NCI-H2227 (cell line): ENCODE results near the gene AP2A2.

ENCODE experiments used
- DNase-seq: peaks from one replicate; lab custom pipeline; 2025; ENCODE audit not compliant: unreplicated experiment; lab: John Stamatoyannopoulos, UW

AP2A2 gene

GRCh38 chr11:1027483-1028290 is 102.0 kb downstream of the AP2A2 start:
- no peak for DNase-seq

GRCh38 chr11:1028291-1028540 is 102.5 kb downstream of the AP2A2 start:
- DNase-seq: no peak

- no peak for DNase-seq
Observed at GRCh38 chr11:1028616-1029015, 102.9 kb downstream of the AP2A2 start.

GRCh38 chr11:1029051-1029450 is 103.4 kb downstream of the AP2A2 start:
- no peak for DNase-seq

GRCh38 chr11:1029654-1030053 is 104.0 kb downstream of the AP2A2 start:
- no peak for DNase-seq

GRCh38 chr11:1030086-1030485 is 104.4 kb downstream of the AP2A2 start:
- DNase-seq: no peak

DNA sequence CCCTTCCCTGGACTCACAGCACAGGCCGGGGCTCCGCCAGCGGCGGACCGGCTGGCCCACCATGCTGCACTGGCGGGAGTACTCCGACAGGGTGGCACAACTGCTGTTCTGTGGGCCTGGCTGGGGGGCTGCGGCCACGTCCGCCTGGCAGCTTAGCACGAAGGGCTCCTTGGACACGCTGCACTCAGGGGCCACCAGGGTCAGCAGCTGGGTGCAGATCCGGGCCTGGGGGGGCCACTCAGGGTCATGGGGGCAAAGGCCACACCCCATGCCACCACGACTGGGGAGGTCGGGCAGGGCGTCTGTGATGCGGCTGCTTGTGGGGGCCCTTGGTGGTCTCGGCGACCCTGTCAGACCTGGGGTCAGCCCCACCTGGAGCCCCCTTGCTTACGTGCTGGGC is 104.9 kb downstream of the AP2A2 start:
- DNase-seq: no peak

- no peak for DNase-seq
Observed at GRCh38 chr11:1031121-1031899, 105.6 kb downstream of the AP2A2 start.

GRCh38 chr11:1032310-1032891 is 106.7 kb downstream of the AP2A2 start:
- no peak for DNase-seq

DNA sequence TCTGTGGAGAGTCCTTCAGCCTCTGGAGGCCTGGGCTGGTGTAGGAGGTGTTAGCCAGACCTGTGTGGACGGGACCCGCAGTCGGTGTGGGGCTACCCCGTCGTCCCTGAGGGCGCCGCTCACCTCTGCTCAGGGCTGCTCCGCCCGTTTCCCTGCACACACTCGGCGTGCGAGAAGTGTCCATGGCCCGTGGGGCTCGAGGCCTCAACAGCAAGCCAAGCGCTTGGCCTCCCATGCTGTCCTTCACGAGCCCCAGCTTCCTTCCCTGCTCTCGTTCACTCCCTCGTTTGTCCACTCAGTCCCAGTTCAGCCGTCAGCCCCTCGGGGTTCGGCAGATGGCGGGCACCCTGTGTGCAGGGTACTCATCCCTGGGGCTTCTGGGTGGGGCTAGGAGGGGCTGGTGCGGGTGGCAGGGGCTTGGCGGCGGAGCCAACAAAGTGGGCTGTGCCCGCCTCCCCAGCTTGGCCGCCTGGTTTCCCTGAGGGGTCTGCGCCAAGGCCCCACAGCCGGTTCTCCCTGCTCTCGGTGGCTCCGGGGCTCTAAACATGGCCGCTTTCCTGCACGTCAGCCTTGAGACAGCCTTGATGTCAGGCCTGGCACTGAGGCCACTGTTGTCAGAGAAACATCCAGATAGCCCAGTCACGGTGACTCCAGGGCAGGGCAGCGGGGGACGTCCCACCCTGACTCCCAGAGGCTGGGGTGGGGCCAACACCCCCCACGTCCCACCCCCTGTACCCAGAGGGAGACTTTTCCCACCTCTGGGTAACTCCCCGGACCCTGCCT is 107.5 kb downstream of the AP2A2 start:
- DNase-seq: no peak

DNA sequence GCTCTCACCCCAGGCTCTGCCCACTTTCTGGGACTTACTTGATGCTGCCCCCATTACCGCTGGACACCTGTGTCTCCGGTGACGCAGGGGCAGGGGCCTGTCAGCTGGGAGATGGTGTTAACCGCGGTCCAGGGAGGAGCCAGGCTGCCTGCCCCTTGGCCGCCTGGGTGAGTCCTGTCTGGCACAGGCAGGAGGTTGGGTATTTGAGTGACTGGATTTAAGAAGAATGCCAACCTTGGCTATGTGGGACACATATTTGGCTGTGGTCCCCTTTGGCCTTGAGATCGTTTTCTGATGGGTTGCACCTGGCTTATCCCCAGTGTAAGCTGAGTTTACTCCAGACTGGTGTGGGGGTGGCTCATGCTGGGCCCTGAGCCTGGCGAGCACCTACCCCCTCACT is 108.3 kb downstream of the AP2A2 start:
- DNase-seq: no peak

- DNase-seq: no peak
Observed at GRCh38 chr11:1034456-1035295, 109.0 kb downstream of the AP2A2 start.

GRCh38 chr11:1035577-1036283 is 110.1 kb downstream of the AP2A2 start:
- DNase-seq: no peak

- no peak for DNase-seq
Observed at GRCh38 chr11:1036303-1036923, 110.7 kb downstream of the AP2A2 start, which contains the start of gene MUC6. MUC6 (minus strand) TSS chr11:1036718; CDS start chr11:1036655, 63 bp downstream.

- DNase-seq: no peak
Observed at GRCh38 chr11:1036931-1037330, 111.3 kb downstream of the AP2A2 start.

DNA sequence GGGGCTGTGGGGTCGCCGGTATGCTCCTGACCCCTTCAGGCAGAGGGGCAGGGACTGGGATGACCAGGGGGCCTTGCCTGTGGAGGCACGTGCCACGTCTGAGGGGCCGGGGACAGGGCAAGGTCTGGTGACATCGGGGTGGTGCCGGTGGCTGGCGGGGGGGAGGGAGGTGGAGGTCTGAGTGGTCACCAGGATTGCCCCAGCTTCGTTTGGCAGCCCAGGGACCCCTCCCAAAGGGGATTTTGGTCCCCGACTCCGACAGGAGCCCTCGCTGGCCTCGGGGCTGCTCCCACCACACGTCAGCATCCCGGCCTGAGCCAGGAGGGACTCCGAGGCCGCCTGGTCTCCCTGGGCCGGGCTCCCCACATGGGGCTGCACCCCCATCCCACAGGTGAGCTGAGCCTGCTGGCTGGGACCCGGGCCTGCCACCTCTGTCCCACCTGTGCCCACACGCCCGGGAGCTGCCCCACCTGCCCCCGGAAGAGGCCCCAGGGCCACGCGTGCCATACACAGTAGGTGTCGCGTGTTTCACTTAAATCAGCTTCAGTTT is 111.9 kb downstream of the AP2A2 start:
- DNase-seq: no peak

DNA sequence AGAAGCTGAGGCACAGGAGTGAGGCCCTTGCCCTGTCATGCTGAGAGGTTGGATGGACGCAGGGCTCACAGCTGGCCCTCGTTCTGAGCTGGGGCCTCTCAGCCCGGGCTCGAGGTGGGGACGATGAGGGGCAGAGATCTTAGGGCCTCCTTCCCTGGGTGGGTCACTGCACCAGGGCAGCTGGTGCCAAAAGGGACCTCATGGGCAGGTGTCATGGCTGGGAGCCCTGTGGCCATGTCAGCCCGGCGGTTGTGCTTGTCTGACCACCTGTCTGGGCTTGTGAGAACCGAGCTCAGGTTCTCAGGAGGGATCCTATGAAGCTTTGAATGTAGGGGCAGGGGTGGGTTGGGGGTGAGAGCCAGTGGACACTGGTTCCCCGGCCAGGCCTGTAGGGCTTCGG is 112.7 kb downstream of the AP2A2 start:
- no peak for DNase-seq

DNA sequence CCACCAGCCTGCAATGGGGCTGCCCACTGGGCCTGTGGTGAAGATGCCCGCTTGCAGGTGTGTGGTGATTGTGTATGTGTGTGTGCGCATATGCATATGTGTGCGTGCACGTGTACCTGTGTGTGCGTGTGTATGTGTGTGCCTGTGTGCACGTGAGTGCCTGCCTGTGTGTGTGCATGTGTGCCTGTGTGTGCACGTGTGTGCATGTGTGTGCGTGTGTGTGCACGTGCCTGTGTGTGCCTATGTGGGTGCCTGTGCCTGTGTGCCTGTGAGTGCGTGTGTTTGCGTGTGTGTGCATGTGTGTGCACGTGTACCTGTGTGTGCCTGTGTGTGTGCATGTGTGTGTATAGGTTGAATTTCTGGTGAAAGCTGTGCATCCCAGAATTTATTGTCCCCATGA is 113.3 kb downstream of the AP2A2 start:
- DNase-seq: no peak
